HepG2 (cell line): ENCODE data around the gene LTA.

ENCODE experiments used
- ZNF350 ChIP-seq: sonication (generic); formaldehyde crosslinking; IDR thresholded peaks from 2 replicates; pipeline ENCODE4 v1.4.0; 2020; ENCODE audit warnings: mild to moderate bottlenecking, low read depth, missing genetic modification reagents, borderline replicate concordance
- ZNF562 ChIP-seq: sonication (generic); formaldehyde crosslinking; IDR thresholded peaks from 2 replicates; pipeline ENCODE4 v1.8.0; 2022; ENCODE audit warnings: missing genetic modification reagents, borderline replicate concordance

GRCh38 chr6:31588871-31589650 lies 17.0 kb downstream of the LTA start:
- TF ChIP-seq ZNF350 (CRISPR knock-in tag) (no peak), ZNF562 (CRISPR knock-in tag) (no peak)
